ENCODE measurements around the gene TBC1D20.

The TBC1D20 gene

GRCh38 chr20:483815-484644 lies 21.7 kb upstream of the TBC1D20 start:
- TF ChIP-seq ESRRG (CRISPR knock-in tag; IDR thresholded peaks at IDR 0.05) (no peak), PPARA (CRISPR knock-in tag; IDR thresholded peaks at IDR 0.05; ENCODE audit: borderline replicate concordance) (no peak), SNAI2 (CRISPR knock-in tag; IDR thresholded peaks at IDR 0.05) (no peak), ISL1 (CRISPR knock-in tag; IDR thresholded peaks at IDR 0.05) (no peak), ZFP3 (CRISPR knock-in tag; IDR thresholded peaks at IDR 0.05) (no peak), ZNF8 (CRISPR knock-in tag; IDR thresholded peaks at IDR 0.05) (no peak), TCF4 (CRISPR knock-in tag; IDR thresholded peaks at IDR 0.05; ENCODE audit: borderline replicate concordance) (no peak), ZFP30 (CRISPR knock-in tag; IDR thresholded peaks at IDR 0.05) (no peak), GLIS3 (CRISPR knock-in tag; IDR thresholded peaks at IDR 0.05) (no peak), RARB (CRISPR knock-in tag; IDR thresholded peaks at IDR 0.05) (no peak), ARNTL (CRISPR knock-in tag; IDR thresholded peaks at IDR 0.05; ENCODE audit: borderline replicate concordance, low read depth) (no peak), ZNF565 (CRISPR knock-in tag; conservative IDR thresholded peaks at IDR 0.05; ENCODE audit: low read depth) (no peak), ZC3H10 (CRISPR knock-in tag; IDR thresholded peaks at IDR 0.05) (no peak), CSDC2 (CRISPR knock-in tag; IDR thresholded peaks at IDR 0.05) (no peak), BACH2 (CRISPR knock-in tag; IDR thresholded peaks at IDR 0.05; ENCODE audit: borderline replicate concordance) (no peak), ZNF70 (CRISPR knock-in tag; IDR thresholded peaks at IDR 0.05) (no peak), OSR1 (CRISPR knock-in tag; IDR thresholded peaks at IDR 0.05) (no peak)
- TF ChIP-seq, protein P1, sequence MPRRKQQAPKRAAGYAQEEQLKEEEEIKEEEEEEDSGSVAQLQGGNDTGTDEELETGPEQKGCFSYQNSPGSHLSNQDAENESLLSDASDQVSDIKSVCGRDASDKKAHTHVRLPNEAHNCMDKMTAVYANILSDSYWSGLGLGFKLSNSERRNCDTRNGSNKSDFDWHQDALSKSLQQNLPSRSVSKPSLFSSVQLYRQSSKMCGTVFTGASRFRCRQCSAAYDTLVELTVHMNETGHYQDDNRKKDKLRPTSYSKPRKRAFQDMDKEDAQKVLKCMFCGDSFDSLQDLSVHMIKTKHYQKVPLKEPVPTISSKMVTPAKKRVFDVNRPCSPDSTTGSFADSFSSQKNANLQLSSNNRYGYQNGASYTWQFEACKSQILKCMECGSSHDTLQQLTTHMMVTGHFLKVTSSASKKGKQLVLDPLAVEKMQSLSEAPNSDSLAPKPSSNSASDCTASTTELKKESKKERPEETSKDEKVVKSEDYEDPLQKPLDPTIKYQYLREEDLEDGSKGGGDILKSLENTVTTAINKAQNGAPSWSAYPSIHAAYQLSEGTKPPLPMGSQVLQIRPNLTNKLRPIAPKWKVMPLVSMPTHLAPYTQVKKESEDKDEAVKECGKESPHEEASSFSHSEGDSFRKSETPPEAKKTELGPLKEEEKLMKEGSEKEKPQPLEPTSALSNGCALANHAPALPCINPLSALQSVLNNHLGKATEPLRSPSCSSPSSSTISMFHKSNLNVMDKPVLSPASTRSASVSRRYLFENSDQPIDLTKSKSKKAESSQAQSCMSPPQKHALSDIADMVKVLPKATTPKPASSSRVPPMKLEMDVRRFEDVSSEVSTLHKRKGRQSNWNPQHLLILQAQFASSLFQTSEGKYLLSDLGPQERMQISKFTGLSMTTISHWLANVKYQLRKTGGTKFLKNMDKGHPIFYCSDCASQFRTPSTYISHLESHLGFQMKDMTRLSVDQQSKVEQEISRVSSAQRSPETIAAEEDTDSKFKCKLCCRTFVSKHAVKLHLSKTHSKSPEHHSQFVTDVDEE (CRISPR knock-in tag; IDR thresholded peaks at IDR 0.05): no peak
- ATAC-seq: no peak

DNA sequence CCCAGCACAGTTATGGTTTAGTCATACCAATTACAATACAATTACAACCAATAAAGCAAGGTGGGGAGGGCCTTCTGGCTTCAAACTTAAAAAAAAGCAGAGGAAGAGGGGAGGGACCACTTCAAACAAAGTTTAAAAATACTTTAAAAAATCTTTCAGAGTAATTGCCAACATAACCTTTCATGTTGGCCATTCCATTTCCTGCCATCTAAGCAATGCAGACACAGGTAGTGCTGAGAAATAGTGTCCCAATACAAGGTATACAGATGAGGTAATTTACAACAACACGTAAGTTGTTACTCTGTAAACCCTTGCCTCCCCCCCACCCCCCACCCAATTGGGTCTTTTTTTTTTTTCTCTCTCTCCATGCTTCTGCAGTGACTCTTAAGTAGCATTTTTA lies 18.8 kb upstream of the TBC1D20 start:
- ATAC-seq: no peak
- TF ChIP-seq, protein P2, sequence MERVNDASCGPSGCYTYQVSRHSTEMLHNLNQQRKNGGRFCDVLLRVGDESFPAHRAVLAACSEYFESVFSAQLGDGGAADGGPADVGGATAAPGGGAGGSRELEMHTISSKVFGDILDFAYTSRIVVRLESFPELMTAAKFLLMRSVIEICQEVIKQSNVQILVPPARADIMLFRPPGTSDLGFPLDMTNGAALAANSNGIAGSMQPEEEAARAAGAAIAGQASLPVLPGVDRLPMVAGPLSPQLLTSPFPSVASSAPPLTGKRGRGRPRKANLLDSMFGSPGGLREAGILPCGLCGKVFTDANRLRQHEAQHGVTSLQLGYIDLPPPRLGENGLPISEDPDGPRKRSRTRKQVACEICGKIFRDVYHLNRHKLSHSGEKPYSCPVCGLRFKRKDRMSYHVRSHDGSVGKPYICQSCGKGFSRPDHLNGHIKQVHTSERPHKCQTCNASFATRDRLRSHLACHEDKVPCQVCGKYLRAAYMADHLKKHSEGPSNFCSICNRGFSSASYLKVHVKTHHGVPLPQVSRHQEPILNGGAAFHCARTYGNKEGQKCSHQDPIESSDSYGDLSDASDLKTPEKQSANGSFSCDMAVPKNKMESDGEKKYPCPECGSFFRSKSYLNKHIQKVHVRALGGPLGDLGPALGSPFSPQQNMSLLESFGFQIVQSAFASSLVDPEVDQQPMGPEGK (CRISPR knock-in tag; IDR thresholded peaks at IDR 0.05; ENCODE audit: borderline replicate concordance): no peak

DNA sequence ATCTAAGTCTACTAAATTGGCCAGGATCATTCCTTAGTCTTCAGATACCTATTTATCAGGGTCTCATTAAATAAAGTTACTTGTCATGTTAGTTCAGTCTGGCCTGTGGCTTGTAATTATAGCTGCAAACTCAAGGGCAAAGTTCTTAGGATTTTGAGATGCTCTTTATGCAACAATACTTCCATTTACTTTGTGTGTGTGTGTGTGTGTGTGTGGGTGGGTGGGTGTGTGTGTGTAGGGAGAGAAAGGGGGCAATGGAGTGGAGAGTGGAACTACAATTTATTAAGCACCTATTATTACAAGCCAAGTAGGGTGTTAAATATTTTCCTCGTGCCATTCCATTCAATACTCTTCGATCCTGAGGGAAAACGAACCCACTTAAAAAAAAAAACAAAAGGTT lies 17.7 kb upstream of the TBC1D20 start:
- TF ChIP-seq ZFP3 (CRISPR knock-in tag; IDR thresholded peaks at IDR 0.05) (no peak), ZC3H10 (CRISPR knock-in tag; IDR thresholded peaks at IDR 0.05) (no peak), ISL1 (CRISPR knock-in tag; IDR thresholded peaks at IDR 0.05) (no peak), ZNF8 (CRISPR knock-in tag; IDR thresholded peaks at IDR 0.05) (no peak), ARNTL (CRISPR knock-in tag; IDR thresholded peaks at IDR 0.05; ENCODE audit: borderline replicate concordance, low read depth) (no peak), RARB (CRISPR knock-in tag; IDR thresholded peaks at IDR 0.05) (no peak), SNAI2 (CRISPR knock-in tag; IDR thresholded peaks at IDR 0.05) (no peak), PPARA (CRISPR knock-in tag; IDR thresholded peaks at IDR 0.05; ENCODE audit: borderline replicate concordance) (no peak), TCF4 (CRISPR knock-in tag; IDR thresholded peaks at IDR 0.05; ENCODE audit: borderline replicate concordance) (no peak), CREB5 (CRISPR knock-in tag; IDR thresholded peaks at IDR 0.05; ENCODE audit: low read depth) (no peak), OSR1 (CRISPR knock-in tag; IDR thresholded peaks at IDR 0.05) (no peak)
- TF ChIP-seq, protein P3, sequence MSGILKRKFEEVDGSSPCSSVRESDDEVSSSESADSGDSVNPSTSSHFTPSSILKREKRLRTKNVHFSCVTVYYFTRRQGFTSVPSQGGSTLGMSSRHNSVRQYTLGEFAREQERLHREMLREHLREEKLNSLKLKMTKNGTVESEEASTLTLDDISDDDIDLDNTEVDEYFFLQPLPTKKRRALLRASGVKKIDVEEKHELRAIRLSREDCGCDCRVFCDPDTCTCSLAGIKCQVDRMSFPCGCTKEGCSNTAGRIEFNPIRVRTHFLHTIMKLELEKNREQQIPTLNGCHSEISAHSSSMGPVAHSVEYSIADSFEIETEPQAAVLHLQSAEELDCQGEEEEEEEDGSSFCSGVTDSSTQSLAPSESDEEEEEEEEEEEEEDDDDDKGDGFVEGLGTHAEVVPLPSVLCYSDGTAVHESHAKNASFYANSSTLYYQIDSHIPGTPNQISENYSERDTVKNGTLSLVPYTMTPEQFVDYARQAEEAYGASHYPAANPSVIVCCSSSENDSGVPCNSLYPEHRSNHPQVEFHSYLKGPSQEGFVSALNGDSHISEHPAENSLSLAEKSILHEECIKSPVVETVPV (CRISPR knock-in tag; IDR thresholded peaks at IDR 0.05): no peak
- TF ChIP-seq, protein P2 (CRISPR knock-in tag; IDR thresholded peaks at IDR 0.05; ENCODE audit: borderline replicate concordance): no peak
- TF ChIP-seq, protein P4, sequence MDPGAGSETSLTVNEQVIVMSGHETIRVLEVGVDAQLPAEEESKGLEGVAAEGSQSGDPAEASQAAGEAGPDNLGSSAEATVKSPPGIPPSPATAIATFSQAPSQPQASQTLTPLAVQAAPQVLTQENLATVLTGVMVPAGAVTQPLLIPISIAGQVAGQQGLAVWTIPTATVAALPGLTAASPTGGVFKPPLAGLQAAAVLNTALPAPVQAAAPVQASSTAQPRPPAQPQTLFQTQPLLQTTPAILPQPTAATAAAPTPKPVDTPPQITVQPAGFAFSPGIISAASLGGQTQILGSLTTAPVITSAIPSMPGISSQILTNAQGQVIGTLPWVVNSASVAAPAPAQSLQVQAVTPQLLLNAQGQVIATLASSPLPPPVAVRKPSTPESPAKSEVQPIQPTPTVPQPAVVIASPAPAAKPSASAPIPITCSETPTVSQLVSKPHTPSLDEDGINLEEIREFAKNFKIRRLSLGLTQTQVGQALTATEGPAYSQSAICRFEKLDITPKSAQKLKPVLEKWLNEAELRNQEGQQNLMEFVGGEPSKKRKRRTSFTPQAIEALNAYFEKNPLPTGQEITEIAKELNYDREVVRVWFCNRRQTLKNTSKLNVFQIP (CRISPR knock-in tag; IDR thresholded peaks at IDR 0.05; ENCODE audit: borderline replicate concordance, low read depth): no peak
- no peak for ATAC-seq
